HG03354 (cell line): ENCODE results near the gene FLOT2.
"Not testable (repeated sequence)": the region's sequence is repeated elsewhere in the genome, so short reads cannot be mapped to it uniquely, and the experiment has no call there.

Experiments
- ATAC-seq: cut with Tn5 transposase; IDR thresholded peaks from one replicate; pipeline ENCODE4 v1.9.1; 2021; ENCODE audit warnings: mild to moderate bottlenecking; ENCODE audit not compliant: unreplicated experiment, poor library complexity, severe bottlenecking

Gene FLOT2

DNA sequence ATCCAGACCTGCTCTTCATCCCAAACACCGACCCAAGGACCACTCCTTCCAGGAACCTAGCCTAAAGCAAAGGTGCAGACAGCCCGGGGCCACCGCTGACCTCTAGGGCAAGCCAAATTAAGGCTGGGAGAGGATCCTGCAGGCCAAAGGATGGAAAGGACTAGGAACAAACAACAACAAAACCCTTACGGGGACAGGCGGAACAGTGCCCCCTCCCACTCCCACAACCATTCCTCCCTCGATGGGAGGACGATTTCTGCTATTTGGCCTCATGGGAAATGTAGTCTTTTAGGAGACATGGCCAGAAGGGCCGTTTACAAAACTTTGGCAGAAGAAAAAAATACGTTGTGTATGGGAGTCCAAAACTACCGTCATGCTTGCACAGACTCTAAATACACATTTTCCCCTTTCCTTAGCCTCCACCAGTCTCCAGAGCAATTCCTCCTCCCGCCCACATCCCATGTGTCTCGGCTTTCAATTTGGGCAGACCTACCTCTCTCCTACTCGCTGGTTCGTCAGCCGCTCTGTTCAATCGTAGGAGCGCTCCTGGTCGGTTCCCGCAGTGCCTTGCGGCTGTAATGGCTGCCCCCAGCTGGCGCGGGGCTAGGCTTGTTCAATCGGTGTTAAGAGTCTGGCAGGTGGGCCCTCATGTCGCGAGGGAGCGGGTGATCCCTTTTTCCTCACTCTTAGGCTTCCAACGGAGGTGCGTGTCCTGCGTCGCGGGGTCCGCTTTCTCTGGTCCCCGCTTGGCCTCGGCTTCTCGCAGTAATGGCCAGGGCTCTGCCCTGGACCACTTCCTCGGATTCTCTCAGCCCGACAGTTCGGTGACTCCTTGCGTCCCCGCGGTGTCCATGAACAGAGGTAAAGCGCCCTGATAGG, 42.8 kb downstream of the FLOT2 start, which contains the start of gene ERAL1:
Gene ERAL1 (plus strand): TSS at position 560 of the 879 bp plus-strand sequence. CDS start 19 bp downstream, at position 579.
- ATAC-seq: peak; percentile 96

DNA sequence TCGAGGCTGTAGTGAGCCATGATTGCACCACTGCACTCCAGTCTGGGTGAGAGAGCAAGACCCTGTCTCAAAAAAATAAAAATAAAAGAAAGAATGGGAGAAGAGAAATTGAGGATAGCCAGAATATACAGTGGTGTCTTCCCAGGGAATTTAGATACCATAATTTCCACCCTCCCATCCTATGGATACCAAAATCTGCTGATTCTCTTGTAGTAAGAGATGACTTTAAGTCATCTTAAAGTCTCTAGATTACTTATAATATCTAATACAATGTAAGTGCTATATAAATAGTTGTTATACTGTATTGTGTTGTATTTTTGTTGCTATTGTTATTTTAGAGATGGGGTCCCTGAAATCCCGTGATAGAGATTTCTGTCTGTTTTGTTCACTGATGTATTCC, 44.2 kb downstream of the FLOT2 start:
- ATAC-seq: no peak

DNA sequence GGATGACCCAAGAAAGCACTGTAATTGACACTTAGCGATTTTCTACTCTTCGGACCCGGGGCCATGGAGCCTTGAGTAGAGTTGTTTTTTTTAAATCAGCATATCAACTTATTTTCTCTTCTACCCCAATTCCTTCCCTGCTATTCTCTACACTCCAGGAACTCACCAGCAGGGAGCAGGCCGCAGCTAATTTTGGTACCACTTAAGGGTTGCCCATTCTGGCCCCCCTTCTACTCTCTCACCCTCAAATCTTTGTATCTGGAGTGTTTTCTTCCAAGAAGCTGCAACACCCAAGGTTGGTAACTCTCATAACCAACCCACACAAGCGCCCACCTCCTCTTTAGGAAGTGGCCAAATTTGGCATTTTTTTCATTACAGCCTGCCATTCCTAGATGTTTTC, 48.3 kb downstream of the FLOT2 start:
- no peak for ATAC-seq

GRCh38 chr17:28848667-28849066, 48.9 kb downstream of the FLOT2 start:
- not testable (repeated sequence) for ATAC-seq

DNA sequence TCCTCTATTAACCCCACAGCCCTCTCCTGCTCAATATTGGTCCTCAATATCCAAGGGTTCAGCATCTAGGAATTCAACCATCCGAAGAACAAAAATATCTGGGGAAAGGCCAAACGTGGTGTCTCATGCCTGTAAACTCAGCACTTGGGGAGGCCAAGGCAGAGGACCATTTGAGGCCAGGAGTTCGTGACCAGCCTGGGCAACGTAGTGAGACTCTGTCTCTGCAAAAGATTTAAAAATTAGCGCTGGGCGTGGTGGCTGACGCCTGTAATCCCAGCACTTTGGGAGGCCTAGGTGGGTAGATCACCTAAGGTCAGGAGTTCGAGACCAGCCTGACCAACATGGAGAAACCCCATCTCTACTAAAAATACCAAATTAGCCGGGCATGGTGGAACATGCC, 50.8 kb downstream of the FLOT2 start:
- ATAC-seq: not testable (repeated sequence)

DNA sequence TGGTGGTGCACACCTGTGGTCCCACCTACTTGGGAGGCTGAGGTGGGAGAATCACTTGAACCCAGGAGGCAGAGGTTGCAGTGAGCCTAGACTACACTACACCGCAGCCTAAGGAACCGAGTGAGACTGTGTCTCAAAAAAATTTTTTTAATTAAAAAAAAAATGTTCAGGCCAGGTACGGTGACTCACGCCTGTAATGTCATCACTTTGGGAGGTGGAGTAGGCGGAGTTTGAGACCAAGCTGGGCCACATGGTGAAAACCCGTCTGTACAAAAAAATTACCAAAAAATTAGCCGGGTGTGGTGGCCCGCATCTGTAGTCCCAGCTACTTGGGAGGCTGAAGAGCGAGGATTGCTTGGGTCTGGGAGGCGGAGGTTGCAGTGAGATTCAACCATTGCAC, 51.3 kb downstream of the FLOT2 start:
- no peak for ATAC-seq

DNA sequence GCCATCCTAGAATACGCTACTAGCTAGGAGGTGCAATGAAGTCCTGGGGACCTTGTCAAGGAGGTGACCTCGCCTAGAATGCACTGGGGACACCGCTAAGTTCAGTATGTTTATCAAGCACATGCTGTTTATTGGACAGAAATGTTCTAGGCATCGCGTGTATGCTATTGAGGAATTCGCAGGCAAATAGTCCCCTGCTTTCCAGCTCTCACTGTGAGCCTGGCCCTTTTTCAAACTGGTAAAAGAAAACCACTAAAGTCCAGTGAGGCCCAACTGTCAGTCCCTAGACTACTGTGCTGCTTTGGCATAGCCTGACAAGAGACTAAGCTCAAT, 53.8 kb downstream of the FLOT2 start:
- ATAC-seq: no peak

- ATAC-seq: peak; percentile 85
Measured at GRCh38 chr17:28842282-28843012, 55.1 kb downstream of the FLOT2 start, which contains the start of gene FAM222B. Gene FAM222B, minus strand, starts transcription at chr17:28842790. Its CDS starts 76,123 bp downstream, at chr17:28766667.

- ATAC-seq: peak; percentile 17
Measured at GRCh38 chr17:28841901-28842281, 55.6 kb downstream of the FLOT2 start.

DNA sequence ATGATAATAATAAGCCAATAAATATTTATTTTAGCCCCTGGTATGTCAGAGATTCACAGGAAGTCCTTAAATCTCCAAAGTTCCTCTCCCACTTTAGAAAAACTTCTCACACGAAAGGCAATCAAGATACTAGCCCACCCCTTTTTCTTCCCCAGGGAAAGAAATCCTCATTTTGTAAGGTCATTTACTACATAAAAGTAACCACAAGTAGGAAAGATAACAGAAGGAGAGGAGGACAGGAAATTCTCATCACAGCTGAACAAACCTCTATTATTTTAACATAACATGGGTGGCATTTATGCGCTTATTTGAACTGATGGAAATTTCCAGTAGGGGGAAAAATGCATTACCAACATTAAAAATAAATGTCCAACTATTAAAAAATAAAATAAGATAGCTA, 58.3 kb downstream of the FLOT2 start:
- no peak for ATAC-seq

- not testable (repeated sequence) for ATAC-seq
Measured at GRCh38 chr17:28836541-28836940, 61.0 kb downstream of the FLOT2 start.

- ATAC-seq: no peak
Measured at GRCh38 chr17:28834420-28834819, 63.1 kb downstream of the FLOT2 start.
